GM23248 (cell line): ENCODE results near the gene CDRT4.

Experiments
- EZH2 ChIP-seq: fragments of 200-600 bp; sonication (generic); IDR thresholded peaks from 2 replicates; pipeline ENCODE4 v1.6.1; 2018; ENCODE audit warnings: antibody characterized with exemption, mild to moderate bottlenecking; ENCODE audit not compliant: insufficient read depth, poor library complexity, severe bottlenecking
- EZH2phosphoT487 ChIP-seq: fragments of 200-600 bp; sonication (generic); IDR thresholded peaks from 2 replicates; pipeline ENCODE4 v1.6.1; 2018; ENCODE audit warnings: antibody characterized with exemption, moderate library complexity, mild to moderate bottlenecking, low read depth; ENCODE audit not compliant: insufficient read depth

GRCh38 chr17:15475631-15476354 lies 8.4 kb upstream of the CDRT4 start:
- no peak for TF ChIP-seq EZH2
- TF ChIP-seq EZH2phosphoT487: no peak
